ENCODE results near the gene PSMG3. TPM values are rescaled to one million over a fixed set of nuclear protein-coding genes. Genes with fewer than 3 reads are reported as not detected.

PSMG3 gene
- total RNA-seq, 4 donors from 2014 or later: 36.3 to 42.3 (median 39.5) TPM

DNA sequence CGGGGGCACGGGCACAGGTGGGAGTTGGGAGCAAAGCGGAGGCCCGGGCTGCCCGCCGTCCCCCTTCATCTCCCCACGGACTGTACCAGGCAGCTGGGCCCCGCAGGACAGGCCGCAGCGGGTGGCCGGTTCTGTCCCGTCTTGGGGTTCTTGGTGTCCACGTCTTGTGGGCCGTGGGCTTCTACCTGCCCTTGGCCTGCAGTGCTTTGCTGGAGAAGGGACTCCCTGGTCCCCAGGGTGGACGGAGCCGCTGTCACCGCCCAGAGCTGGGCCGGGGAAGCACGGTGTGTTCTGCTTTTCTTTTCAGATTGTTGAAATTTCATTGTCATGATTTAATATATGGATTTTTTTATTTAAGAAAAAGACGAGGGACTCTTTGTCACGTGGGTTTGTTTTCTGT lies 27.5 kb downstream of the PSMG3 start:
- H3K4me1 ChIP-seq: peaks cover 0 to 19% (median 11%) of the 10 kb centered on the region in 4 donors
- no peak for DNase-seq (ENCODE audit: low spot score in 2 of 2)
- WGBS, 2 donors: 85 to 93% methylated on average over 21 of the region's 21 CpGs
- H3K27me3 ChIP-seq: no peaks in the 10 kb centered on the region
- H3K9me3 ChIP-seq: no peaks in the 10 kb centered on the region
- H3K4me3 ChIP-seq: no peak overlapping the region
- TF ChIP-seq EP300 (IDR thresholded peaks at IDR 0.05) (no peak), POLR2A (IDR thresholded peaks at IDR 0.05) (no peak)
- TF ChIP-seq, protein P1, sequence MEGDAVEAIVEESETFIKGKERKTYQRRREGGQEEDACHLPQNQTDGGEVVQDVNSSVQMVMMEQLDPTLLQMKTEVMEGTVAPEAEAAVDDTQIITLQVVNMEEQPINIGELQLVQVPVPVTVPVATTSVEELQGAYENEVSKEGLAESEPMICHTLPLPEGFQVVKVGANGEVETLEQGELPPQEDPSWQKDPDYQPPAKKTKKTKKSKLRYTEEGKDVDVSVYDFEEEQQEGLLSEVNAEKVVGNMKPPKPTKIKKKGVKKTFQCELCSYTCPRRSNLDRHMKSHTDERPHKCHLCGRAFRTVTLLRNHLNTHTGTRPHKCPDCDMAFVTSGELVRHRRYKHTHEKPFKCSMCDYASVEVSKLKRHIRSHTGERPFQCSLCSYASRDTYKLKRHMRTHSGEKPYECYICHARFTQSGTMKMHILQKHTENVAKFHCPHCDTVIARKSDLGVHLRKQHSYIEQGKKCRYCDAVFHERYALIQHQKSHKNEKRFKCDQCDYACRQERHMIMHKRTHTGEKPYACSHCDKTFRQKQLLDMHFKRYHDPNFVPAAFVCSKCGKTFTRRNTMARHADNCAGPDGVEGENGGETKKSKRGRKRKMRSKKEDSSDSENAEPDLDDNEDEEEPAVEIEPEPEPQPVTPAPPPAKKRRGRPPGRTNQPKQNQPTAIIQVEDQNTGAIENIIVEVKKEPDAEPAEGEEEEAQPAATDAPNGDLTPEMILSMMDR (IDR thresholded peaks at IDR 0.05): no peak
- peaks cover 0 to 70% (median 0%) of the 10 kb centered on the region in 3 donors for H3K36me3 ChIP-seq
- no peak overlapping the region for H3K27ac ChIP-seq

DNA sequence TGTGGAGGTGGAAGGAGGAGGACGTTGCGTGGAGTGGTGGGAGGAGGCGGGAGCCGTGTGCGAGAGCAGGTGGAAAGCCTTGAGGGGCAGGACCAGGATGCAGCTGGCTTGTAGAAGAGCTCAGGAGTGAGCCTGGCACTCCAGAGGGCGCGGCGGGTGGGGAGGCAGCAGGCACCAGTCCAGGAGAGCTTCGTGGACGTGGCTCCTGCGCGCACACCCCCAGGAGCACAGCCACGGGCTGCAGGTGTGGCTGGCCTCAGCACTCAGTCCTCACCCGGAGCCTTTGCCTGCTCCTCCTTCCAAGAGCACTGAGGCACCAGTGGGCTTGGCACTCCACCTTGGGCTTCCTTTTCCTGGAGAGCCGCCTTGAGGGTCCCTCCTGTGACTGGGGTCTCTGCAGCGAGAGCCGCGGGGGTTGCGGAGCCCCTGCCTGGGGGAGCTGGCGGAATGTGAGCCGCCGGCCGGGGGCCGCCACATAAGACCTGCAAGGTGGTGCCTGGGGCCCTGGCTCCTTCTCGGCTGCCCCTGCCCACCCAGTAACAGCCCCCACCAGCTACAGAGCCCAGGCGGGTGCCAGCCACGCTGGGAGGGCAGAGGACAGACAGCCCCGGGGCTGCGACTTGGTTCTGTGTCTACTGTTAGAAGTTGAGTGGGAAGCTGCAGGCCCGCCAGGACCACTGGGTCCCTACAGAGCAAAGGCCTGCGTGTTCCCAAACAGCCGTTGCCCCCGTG lies 28.2 kb downstream of the PSMG3 start:
- H3K36me3 ChIP-seq: peaks cover 0 to 70% (median 0%) of the 10 kb centered on the region in 3 donors
- H3K9me3 ChIP-seq: no peaks in the 10 kb centered on the region
- no peak overlapping the region for H3K4me3 ChIP-seq
- no peak for DNase-seq (ENCODE audit: low spot score in 2 of 2)
- 86 to 87% methylated on average over 23 to 31 of the region's 33 CpGs for WGBS, 2 donors
- peaks cover 0 to 24% (median 15%) of the 10 kb centered on the region in 4 donors for H3K4me1 ChIP-seq
- H3K27me3 ChIP-seq: no peaks in the 10 kb centered on the region
- TF ChIP-seq, protein P1 (IDR thresholded peaks at IDR 0.05): no peak
- TF ChIP-seq EP300 (IDR thresholded peaks at IDR 0.05) (no peak), POLR2A (IDR thresholded peaks at IDR 0.05) (no peak)
- H3K27ac ChIP-seq: no peak overlapping the region

DNA sequence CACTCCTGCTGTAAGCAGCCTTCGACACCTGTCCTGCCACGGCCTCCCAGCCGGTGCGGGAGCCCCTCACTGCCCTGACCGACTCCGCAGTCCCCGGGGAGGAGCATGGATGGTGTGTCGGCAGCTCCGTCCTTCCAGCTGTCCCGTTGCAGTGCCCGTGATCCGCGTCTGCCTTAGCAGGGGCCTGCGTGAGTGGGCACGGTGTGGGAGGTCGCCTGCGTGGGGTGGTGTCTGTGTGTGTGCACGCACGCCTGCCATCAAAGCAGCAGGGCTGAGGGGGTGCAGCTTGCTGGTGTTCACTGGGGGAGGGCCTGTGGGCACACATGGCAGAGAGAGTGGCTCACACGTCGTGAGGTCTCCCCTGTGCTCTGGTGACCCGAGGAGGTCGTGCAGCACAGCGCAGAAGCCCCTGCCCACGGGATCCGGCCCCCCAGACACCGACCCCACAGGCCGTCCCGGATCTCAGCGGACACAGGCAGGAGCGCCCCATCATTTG lies 29.0 kb downstream of the PSMG3 start:
- peaks cover 0 to 70% (median 0%) of the 10 kb centered on the region in 3 donors for H3K36me3 ChIP-seq
- TF ChIP-seq EP300 (IDR thresholded peaks at IDR 0.05): peak in 1 of 2 donors; percentile 10
- TF ChIP-seq, protein P1 (IDR thresholded peaks at IDR 0.05): no peak
- 81 to 86% methylated on average over 19 to 25 of the region's 31 CpGs for WGBS, 2 donors
- H3K4me3 ChIP-seq: no peak overlapping the region
- H3K27ac ChIP-seq: peak overlapping the region in 1 of 4 donors; percentile 17
- H3K9me3 ChIP-seq: no peaks in the 10 kb centered on the region
- H3K4me1 ChIP-seq: peaks cover 0 to 32% (median 23%) of the 10 kb centered on the region in 4 donors
- H3K27me3 ChIP-seq: no peaks in the 10 kb centered on the region
- DNase-seq (ENCODE audit: low spot score in 2 of 2): no peak

DNA sequence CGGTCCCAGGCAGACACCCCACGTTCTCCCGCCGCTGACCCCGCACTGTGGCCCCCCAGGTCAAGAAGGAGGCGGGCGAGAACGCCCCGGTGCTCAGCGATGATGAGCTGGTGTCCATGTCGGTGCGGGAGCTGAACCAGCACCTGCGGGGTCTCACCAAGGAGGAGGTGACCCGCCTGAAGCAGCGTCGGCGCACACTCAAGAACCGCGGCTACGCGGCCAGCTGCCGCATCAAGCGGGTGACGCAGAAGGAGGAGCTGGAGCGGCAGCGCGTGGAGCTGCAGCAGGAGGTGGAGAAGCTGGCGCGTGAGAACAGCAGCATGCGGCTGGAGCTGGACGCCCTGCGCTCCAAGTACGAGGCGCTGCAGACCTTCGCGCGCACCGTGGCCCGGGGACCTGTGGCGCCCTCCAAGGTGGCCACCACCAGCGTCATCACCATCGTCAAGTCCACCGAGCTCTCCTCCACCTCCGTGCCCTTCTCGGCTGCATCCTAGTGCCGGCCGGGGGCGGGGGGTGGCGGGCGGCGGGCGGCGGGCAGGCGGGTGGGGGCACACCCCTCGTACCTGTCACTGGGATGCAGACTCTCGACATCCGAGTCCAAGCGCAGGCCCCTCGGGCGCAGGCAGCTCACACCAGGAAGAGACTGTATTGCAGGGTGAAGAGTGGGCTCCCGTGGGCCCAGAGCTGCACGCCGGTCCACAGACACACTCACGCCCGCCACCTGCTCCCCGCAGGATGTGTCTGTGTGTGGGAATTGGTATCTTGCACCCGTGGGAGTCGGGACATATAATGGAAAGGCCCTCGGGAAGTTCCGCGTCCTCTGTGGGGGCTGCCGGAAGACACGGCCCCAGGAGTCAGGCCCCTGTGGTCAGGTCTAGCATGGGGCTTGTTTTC lies 29.7 kb downstream of the PSMG3 start:
- Histone ChIP-seq H3K36me3 (peaks cover 0 to 67% (median 0%) of the 10 kb centered on the region in 3 donors), H3K4me1 (peaks cover 0 to 39% (median 26%) of the 10 kb centered on the region in 4 donors), H3K4me3 (no peak overlapping the region), H3K27me3 (no peaks in the 10 kb centered on the region), H3K9me3 (no peaks in the 10 kb centered on the region), H3K27ac (peak overlapping the region in 1 of 4 donors; percentile 100)
- no peak for DNase-seq (ENCODE audit: low spot score in 2 of 2)
- TF ChIP-seq, protein P1 (IDR thresholded peaks at IDR 0.05): no peak
- TF ChIP-seq POLR2A (IDR thresholded peaks at IDR 0.05) (no peak), EP300 (IDR thresholded peaks at IDR 0.05) (no peak)
- 91 to 95% methylated on average over 44 to 45 of the region's 73 CpGs for WGBS, 2 donors
